ENCODE data around the gene CADM2.

DNA sequence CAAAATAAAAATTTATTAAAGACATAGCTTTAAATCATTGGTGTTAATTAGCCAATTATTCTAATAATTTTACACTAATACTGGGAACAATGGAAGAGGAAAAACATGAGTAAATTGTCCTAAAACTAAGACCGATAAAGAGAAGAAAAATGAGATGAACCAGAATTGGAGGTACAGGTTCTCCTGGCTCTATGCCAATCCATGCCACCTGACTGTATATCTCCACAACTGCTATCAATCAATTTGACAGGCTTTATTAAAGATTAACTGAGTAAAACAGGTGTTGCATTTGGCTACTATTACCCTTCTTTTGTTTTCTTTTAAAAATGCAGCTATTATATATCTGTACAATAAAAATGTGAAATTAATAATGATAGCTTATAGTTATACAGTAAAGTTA is 850.0 kb downstream of the CADM2 start:
- TF ChIP-seq, protein P1, sequence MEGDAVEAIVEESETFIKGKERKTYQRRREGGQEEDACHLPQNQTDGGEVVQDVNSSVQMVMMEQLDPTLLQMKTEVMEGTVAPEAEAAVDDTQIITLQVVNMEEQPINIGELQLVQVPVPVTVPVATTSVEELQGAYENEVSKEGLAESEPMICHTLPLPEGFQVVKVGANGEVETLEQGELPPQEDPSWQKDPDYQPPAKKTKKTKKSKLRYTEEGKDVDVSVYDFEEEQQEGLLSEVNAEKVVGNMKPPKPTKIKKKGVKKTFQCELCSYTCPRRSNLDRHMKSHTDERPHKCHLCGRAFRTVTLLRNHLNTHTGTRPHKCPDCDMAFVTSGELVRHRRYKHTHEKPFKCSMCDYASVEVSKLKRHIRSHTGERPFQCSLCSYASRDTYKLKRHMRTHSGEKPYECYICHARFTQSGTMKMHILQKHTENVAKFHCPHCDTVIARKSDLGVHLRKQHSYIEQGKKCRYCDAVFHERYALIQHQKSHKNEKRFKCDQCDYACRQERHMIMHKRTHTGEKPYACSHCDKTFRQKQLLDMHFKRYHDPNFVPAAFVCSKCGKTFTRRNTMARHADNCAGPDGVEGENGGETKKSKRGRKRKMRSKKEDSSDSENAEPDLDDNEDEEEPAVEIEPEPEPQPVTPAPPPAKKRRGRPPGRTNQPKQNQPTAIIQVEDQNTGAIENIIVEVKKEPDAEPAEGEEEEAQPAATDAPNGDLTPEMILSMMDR (conservative IDR thresholded peaks at IDR 0.05): no peak
- TF ChIP-seq ZFX (IDR thresholded peaks at IDR 0.05): no peak
